ENCODE data around the gene LEMD3. TPM values are rescaled to one million over a fixed set of nuclear protein-coding genes. Genes with fewer than 3 reads are reported as not detected.

LEMD3 gene
- polyA plus RNA-seq (2013, experiment 1 of 2; ENCODE audit: insufficient read length), result 12.7 TPM
- 11.3 TPM for polyA plus RNA-seq (2013, experiment 2 of 2; ENCODE audit: insufficient read length)

GRCh38 chr12:65169320-65170208 lies at the start of gene LEMD3:
TSS of gene LEMD3 (plus strand) at chr12:65169583. CDS start at chr12:65169597, 14 bp downstream.
- DNase-seq, result peak; percentile 89

- DNase-seq, result peak; percentile 6
Observed at GRCh38 chr12:65121049-65121955, 48.1 kb upstream of the LEMD3 start, which contains the start of gene WIF1. TSS of gene WIF1 (minus strand) at chr12:65121305. CDS start at chr12:65121191, 114 bp downstream.

- DNase-seq, result no peak
Observed at GRCh38 chr12:65121956-65122469, 47.4 kb upstream of the LEMD3 start.

- DNase-seq, result no peak
Observed at GRCh38 chr12:65122703-65123102, 46.7 kb upstream of the LEMD3 start.

- DNase-seq, result peak; percentile 13
Observed at GRCh38 chr12:65123435-65124063, 45.8 kb upstream of the LEMD3 start.

GRCh38 chr12:65125247-65125646 lies 44.1 kb upstream of the LEMD3 start:
- DNase-seq, result no peak

- DNase-seq, result no peak
Observed at GRCh38 chr12:65125975-65126374, 43.4 kb upstream of the LEMD3 start.

GRCh38 chr12:65126482-65126881 lies 42.9 kb upstream of the LEMD3 start:
- no peak for DNase-seq

- no peak for DNase-seq
Observed at GRCh38 chr12:65133879-65134278, 35.5 kb upstream of the LEMD3 start.

- no peak for DNase-seq
Observed at GRCh38 chr12:65139389-65139788, 30.0 kb upstream of the LEMD3 start.

GRCh38 chr12:65140738-65141137 lies 28.6 kb upstream of the LEMD3 start:
- no peak for DNase-seq

GRCh38 chr12:65147312-65147905 lies 22.0 kb upstream of the LEMD3 start:
- DNase-seq, result no peak

GRCh38 chr12:65152012-65152411 lies 17.4 kb upstream of the LEMD3 start:
- no peak for DNase-seq

- peak; percentile 36 for DNase-seq
Observed at GRCh38 chr12:65152596-65152995, 16.8 kb upstream of the LEMD3 start.

- no peak for DNase-seq
Observed at GRCh38 chr12:65155784-65156183, 13.6 kb upstream of the LEMD3 start.

GRCh38 chr12:65156366-65156841 lies 13.0 kb upstream of the LEMD3 start:
- no peak for DNase-seq

GRCh38 chr12:65157091-65157490 lies 12.3 kb upstream of the LEMD3 start:
- DNase-seq, result no peak

GRCh38 chr12:65162609-65163008 lies 6.8 kb upstream of the LEMD3 start:
- no peak for DNase-seq

- DNase-seq, result no peak
Observed at GRCh38 chr12:65164244-65164643, 5.1 kb upstream of the LEMD3 start.

- DNase-seq, result no peak
Observed at GRCh38 chr12:65164774-65165173, 4.6 kb upstream of the LEMD3 start.

GRCh38 chr12:65168681-65169319 lies 583 bp upstream of the LEMD3 start:
- no peak for DNase-seq
